GM12801 (cell line): ENCODE measurements around the gene CHAC2.

ENCODE experiments used
- CTCF ChIP-seq: IDR thresholded peaks from one replicate; pipeline ENCODE4 v1.5.1; 2011; ENCODE audit warnings: control low read depth; ENCODE audit not compliant: insufficient read length; ENCODE audit errors: extremely low read depth

CHAC2 gene

GRCh38 chr2:53756644-53757043, 11.0 kb upstream of the CHAC2 start:
- no peak for TF ChIP-seq CTCF

GRCh38 chr2:53765767-53766166, 1.8 kb upstream of the CHAC2 start:
- no peak for TF ChIP-seq CTCF

GRCh38 chr2:53768242-53768542, 588 bp downstream of the CHAC2 start:
- TF ChIP-seq CTCF, result no peak

GRCh38 chr2:53769318-53769945, 1.8 kb downstream of the CHAC2 start:
- TF ChIP-seq CTCF, result no peak

GRCh38 chr2:53770264-53770663, 2.7 kb downstream of the CHAC2 start:
- TF ChIP-seq CTCF, result no peak

- no peak for TF ChIP-seq CTCF
Measured at GRCh38 chr2:53777134-53777533, 9.5 kb downstream of the CHAC2 start.

GRCh38 chr2:53778536-53779162, 11.0 kb downstream of the CHAC2 start:
- TF ChIP-seq CTCF, result no peak
